ENCODE data around the gene RFX8.
"Not testable (repeated sequence)": the region's sequence is repeated elsewhere in the genome, so short reads cannot be mapped to it uniquely, and the experiment has no call there.

The RFX8 gene

DNA sequence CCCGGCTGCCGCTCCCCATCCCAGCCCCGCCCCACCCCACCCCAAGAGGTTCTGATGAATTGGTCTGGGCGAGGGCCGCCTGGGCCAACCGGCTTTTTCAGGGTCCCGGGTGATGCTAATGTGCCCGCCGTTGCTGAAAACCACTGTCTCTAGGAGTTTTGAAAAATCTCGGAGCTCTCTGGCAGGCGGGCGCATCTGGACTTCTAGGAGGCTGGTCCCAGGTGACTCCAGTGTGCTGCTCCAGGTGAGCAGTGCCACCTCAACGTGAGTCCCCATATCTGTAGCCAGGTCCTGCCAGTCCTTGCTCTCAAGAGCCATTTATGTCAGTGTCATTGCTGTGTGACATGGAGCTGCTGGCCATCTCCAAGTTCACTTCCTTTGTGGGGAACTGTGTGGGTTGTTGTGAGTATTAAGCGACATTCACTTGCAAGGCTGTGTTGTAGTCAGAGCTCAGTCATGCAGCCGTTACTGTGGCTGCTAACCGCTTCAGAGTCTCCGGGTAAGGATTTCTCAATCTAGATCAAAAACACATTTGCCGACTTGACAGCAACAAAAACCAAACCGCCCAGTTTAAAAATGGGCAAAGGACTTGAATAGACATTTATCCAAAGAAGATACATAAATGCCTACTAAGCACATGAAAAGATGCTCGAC is at the start of gene RFX8:
Gene RFX8 (minus strand): TSS at position 382 of the 654 bp plus-strand sequence. CDS start 8,264 bp downstream, outside the sequence.
- peak; percentile 58 for DNase-seq

DNA sequence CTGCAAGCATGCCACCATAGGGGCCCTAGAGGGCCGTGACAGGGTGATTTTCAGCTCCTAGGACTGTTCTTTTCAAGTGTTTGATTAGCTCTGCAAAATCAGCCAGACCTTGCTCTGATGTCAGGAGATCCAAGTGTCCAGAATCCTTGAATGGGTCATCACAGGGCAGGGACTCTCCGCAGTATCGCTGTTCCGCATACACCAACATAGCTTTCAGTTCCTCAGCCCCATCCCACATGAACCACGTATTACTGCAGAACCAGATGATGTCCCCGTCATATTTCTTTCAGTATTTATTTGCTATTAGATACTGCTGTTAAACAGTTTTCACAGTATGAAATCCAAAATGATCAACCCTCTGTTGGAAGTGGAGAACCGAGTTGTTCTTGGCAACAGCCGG is 46.6 kb upstream of the RFX8 start:
- no peak for DNase-seq

DNA sequence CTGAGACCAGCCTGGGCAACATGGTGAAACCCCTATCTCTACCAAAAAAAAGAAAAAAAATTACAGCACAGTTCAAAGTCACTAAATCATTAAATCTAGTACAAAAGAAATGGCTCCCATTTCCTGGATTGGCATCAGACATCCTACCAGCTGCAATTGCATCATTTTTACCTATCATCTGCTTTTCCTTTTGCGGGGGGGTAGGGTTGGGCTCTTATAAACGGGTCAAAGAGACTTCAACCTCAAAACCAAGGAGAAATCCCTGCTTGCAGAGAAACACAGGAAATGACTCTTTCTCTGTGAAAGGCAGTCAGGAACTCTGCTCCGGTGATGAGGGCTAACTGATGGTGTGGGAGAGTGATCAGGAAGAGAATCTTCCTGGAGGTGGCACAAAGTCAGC is 45.3 kb upstream of the RFX8 start:
- DNase-seq: no peak

DNA sequence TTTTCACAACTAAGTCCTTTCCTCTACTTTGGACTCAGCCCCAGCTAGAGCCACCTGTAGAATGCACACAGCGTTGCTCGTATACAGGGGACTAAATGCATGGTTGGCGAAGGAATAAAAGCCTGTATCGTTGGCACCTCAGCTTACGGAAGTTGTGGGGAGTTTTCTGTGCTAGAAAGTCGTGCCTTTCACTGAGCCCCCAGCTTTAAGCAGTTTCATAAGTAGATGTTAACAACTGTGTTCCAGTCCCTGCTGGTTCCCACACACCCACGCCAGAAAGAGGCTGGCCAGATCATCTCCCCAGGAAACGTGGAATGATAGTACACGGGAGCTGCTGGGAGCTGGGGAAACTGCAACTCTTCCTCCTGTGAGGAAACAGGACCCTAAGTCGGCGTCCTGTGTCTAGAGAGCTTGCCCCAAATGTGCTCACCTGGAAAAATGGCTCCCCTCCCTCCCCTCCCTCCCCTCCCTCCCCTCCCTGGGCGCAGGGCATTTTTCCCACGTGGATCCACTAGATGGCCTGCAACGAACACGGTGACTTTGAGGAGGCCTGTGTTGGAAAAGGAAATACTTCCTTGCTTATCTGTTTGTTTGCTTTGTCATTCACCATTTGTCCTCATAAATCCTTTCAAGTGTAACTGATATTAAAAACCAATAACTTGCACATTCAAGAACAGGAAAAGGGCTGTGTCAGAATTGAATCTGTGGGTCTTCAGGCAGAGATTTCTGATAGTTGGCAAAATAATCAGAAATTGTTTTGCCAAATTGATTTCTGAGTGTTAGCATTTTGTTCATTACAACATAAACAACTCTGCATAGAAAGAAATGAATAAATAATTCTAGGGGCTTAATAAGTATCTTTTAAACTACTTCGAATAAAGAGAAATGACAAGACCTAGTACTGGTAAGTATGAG is 43.9 kb upstream of the RFX8 start:
- peak; percentile 63 for DNase-seq

DNA sequence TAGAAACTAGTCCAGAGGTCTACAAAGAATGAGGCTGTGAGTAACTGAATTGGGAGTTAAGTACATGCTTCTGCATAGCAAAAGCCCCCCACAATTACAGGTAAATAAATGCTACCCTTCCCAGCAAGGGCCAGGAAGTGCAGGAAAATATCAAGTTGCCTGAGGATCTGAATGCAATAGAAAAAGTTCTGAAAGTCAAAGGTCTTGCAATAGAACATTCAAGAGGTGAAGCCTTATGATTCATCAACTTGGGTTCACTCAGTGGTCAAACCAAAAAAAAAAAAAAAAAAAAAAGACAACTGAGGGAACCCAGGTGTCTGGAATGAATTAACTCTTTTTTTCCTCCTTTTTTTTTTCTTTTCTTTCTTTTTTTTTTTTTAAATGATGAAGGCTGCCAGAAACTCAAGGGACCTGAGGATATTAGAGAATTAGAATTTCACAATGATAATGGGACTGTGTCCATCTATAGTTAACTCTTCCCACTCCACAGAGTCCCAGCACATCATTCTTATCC is 42.9 kb upstream of the RFX8 start:
- no peak for DNase-seq

DNA sequence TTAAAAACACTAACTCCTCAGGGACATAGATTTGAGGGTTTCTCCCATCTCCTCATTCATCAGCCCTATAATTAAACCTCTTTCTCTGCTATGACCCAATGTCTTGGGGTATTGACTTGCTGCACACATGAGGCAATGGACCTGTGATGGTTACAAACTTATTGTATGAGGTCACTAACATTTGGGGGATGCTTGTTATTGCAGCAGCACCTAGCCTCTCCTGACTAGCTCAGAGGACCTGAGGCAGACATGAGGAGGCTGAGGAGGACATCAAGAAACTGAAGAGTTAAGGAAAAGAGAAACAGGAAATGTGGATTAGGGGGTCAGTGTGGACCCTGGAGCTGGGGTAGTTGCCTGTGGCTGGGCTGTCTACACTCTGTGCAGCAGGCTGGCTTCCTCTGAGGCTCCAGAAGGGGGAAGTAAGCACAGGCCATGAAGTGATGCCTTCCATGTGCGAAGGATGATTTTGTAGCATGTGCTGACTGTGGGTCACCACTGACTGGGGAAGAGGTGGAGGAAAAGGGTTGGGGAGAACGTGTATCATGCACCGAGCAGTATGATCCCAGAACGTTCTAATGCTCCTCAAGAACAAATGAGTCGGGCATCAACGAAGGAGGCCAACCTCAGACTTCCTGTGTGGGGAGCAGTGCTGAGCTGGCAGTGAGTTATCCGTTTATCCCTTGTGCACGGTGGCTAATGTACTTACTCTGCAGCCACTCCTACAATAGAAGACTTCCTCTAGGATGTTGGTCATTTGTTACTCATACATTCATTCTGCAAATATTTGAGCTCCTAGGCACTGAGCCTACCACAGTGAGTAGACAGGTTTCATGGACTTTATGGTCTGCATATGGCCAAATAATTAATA is 42.1 kb upstream of the RFX8 start:
- DNase-seq: no peak

DNA sequence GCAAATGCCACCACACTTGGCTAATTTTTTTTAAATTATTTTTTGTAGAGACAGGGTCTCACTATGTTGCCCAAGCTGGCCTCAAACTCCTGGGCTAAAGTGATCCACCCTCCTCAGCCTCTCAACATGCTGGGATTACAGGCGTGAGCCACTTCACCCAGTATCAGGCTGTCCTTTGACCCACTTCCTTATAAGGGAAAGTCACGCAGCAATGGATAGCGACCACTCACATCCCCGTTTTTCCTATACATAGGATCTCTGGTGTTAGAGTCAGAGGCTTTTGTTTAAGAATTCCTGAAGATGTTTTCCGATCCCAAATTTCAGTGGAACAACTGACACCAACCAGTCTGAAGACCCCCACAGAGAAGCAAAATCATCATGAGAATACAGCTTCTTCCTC is 41.4 kb upstream of the RFX8 start:
- DNase-seq: no peak

DNA sequence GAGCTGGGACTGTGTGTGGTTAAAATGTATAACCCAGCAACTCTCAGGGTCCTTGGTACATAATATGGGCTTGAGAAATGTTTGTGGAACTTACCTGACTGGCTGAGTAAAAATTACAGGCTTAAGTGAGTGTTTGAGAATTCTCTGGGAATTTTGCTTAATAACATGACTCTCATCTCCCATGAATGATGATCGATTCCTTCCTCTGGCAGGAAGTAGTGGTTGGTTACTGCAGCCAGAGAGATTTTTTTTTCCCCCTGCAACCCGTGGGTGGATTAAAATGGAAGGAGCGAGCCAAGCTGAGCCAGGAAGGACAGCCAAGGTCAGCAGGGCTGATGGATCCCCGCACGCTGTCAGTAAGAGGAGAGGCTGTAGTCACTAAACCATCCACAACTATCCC is 40.6 kb upstream of the RFX8 start:
- no peak for DNase-seq

DNA sequence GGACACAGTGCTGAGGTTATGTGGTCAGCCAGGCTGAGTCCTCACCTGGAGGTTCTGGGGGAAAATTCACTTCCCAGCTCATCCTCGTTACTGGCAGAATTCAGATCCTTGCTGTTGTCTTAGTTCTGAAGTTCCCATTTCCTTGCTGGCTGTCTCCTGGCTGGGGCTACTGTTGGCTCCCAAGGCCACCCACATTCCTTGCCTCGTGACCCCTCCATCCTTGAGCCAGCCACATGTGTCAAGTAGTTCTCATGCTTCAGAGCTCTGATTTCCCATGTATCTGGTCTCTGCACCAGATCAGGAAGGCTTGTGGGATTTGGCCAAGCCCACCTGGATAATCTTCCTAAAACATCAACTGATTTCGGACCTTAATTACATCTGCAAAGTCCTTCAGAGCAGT is 38.1 kb upstream of the RFX8 start:
- no peak for DNase-seq

DNA sequence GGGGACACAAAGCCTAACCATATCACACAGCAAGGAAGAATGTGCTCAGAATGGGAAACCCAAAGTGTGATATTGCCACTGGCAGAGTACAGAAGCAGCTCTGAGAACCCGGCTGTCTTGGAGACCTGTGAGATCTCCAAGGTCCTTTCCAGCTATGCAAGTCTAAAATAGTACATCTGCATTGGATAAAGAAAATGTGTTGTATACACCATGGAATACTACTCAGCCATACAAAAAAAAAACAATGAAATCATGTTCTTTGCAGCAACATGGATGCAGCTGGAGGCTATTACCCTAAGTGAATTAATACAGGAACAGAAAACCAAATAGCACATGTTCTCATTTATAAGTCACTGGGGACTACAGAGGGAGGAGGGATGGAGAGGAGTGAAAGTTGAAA is 36.5 kb upstream of the RFX8 start:
- DNase-seq: no peak

DNA sequence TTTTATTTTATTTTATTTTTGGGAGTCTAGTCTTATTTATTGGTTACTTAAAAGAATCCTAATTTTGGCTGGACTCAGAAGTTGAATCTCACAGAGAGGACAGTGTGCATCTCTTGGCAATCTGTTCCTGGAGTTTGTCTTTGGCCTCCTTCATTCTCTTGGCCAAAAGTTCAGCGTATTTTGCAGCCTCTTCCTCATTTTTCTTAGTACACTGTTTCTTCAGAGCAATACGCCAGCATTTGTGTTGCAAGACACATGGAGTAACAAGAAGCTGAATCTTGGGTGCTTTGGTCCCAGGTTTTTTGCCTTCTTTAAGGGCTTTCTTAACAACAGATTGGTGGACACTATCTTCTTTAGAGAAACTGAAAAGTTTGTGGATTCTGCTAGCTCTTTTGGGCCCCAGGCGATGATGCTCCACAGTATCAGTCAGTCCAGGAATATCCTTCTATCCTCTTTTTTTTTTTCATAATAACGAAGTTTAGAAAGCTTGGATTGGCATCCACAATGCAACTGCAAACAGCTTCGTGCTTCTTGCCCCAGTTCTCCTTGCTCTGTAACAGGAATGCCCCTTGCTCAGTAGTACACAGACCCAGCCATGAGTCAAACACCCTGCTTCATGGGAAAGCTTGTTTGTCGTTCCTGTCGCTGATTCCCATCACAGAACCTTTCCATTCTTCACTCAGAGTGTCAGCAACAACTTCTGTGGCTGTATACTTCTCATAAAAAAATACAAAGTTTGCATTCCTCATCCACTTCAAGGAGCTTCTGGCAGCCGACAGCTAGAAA is 34.8 kb upstream of the RFX8 start:
- DNase-seq: no peak

DNA sequence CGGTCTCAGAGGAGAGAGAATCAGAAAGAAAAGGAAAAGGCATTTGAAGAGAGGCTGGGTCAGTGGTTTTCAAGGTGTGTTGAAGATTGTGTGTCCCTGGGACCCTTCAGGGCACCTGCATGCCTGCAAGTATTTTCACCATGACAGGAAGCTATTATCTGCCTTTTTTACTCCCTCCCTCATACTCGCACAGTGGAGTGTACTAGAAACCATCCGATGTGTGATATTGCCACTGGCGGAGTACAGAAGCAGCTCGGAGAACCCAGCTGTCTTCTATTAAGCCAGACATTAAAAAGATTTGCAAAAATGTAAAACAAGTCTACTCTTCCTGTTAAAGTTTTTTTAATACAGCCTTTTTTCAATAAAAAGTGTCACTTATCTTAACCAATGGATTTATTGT is 33.7 kb upstream of the RFX8 start:
- DNase-seq: no peak

DNA sequence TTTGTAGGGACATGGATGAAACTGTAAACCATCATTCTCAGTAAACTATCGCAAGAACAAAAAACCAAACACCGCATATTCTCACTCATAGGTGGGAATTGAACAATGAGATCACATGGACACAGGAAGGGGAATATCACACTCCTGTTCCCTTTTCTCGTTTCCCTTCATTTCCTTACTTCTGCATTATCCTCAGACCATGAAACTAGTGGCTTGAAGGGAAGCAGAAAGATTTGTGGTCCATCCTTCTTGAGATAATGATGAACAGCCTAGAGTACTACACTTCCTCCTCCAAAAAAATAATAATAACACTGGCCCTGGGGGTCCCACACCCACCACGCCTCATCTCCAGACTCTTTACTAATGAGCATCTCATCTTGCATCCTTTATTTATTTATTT is 30.4 kb upstream of the RFX8 start:
- DNase-seq: not testable (repeated sequence)

DNA sequence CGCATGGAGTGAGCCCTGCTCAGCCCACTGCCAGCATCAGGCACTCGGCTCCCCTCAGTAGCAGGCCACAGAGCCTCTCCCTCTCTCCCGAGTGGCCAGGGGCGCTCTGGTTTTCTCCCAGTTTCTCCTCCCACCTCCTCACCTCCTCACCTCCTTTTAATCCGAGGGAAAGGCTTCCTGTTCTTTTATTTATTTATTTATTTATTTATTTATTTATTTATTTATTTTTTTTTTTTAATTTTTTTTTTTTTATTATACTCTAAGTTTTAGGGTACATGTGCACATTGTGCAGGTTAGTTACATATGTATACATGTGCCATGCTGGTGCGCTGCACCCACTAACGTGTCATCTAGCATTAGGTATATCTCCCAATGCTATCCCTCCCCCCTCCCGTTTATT is 29.8 kb upstream of the RFX8 start:
- DNase-seq: not testable (repeated sequence)

DNA sequence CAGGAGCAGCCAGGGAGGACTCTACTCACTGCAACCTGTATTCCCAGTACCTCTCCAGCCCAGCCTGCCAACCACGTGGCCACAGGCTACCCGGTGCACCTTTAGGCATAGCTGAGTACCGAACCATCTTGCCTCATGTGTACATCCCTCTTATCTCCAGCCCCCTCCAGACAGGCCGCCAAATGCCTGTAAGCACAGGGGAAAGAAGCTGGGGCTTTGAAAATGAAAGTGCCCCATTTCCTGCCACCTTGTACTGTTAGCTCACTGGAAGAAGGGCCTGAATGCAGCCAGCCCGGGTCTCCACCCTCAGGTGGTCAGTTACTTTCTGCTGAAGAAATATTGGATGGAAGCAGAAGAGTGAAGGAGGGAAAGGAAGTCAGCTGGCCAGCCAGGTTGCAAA is 27.2 kb upstream of the RFX8 start:
- DNase-seq: no peak

DNA sequence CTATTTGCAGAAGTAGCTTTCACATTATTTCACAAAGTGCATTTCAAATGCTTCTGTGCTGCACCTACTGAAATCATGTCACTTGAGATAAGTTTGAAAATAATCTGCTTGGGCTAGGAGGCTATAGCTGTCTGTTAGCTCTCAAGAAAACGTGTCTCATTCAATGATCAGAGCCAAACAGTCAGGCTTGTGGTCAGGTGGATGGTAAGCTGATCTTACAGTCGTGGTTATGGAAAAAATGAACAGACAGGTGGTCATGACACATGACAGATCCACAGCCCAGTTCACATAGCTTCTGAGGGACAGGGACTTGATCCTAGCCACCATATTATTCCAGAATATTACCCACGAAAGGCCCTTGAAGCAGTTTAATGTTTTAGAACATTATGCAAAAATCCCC is 26.5 kb upstream of the RFX8 start:
- DNase-seq: no peak

DNA sequence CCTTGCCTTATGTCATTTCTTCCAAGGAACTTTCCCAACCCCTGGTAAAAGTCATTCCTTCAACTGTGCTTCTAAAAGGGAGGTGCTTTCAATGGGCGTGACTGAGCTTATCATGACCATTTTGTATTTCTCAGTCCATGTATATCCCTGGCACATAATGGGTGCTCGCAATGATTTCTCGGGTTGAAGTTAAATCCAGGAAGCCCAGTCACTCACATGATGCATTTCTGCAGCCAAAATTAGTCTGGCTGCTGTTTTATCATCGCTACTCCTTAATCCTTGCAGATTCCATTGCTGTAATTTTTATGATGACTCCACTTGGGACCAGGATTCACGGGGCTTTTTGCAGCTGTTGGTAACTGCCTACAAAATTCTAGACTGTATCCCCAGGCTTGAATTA is 25.9 kb upstream of the RFX8 start:
- no peak for DNase-seq

DNA sequence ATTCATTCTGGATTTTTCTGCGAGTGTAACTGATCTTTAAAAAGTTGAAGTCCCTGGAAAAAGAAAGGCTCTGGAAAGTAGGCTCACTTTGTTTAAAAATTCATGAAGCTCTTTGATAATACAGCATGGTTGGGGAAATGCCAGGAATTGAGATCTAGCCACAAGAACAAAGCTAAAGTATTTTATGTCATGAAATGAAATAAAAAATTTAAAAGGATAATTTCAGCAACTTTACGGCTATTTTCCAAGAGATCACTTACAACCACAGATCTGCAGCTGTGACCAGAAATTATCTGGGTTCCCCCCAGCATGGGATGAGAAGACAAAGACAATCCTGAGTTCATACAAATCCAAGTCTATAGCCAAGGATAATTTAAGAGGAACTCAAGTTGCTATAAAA is 25.3 kb upstream of the RFX8 start:
- no peak for DNase-seq

DNA sequence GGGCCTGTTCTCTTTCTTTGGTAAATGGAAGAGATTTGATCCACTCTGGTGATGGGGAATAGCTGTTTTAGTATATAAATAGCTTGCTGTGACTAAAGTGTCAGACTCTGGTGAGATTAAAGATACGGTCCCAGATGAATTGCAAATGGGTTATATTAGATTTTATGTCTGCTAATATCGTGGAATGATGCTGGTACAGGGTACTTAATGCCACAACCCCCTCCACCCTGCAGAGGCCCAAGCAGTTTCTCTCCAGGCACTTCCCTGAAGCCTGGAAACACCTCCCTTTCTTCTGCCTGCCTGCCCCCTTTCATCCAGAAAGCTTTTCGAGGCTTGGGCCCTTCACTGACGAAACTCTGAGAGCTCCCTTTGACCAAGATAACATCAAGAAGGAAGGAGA is 21.4 kb upstream of the RFX8 start:
- DNase-seq: no peak

DNA sequence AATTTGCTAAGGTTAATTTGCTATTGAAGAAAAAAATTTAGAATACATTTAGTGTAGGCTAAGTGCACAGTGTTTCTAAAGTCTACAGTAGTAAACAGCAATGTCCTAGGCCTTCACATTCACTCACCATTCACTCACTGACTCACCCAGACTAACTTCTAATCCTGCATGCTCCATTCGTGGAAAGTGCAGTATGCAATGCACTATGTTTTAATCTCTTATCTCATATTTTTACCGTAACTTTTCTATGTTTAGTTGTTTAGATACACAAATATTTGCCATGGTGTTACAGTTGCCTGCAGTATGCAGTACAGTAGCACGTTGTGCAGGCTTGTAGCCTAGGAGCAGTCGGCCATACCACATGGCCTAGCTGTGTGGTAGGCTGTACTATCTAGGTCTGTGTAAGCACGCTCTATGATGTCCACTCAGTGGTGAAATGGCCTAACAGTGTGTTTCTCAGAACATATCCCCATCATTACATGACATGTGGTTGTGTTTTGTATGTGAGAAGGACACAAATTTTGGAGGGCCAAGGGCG is 18.1 kb upstream of the RFX8 start:
- DNase-seq: no peak

DNA sequence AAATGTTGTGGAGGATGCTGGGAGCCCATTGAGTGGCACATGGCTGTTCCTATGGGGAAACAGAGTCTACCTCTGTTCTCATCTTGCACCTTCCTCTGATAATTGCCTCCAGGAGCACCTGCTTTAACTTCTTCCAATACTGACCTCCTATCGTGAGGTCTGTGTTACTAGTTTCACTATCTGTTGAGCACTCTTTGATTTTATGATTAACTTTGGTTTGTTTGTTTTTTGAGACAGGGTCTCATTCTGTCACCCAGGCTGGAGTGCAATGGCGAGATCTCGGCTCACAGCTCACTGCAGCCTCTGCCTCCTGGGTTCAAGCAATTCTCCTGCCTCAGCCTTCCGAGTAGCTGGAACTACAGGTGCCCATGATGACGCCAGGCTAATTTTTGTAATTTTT is 12.1 kb upstream of the RFX8 start:
- no peak for DNase-seq

DNA sequence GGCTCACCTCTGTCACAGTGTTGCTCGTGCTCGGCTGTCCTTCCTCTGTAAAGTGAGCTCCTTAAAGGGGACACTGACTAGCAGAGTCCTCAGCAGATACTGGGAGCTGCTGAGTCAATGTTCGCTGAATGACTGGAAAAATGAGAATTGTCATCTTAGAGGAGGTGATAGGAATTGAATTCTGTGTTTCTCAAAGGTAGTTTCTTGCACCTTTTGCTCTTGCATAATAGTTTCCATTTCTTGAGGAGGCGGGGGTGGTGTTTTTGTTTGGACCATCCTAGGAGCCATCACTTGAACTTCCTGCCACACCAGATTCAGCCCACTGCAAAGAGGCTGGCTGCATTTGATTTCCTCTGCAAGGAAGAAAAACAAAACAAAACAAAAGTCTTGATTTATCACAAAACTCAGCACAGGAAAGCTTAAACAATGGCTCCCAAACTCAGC is 11.4 kb upstream of the RFX8 start:
- DNase-seq: no peak
